BJ (cell line): ENCODE results near the gene PET100. TPM values are rescaled to one million over a fixed set of nuclear protein-coding genes. Genes with fewer than 3 reads are reported as not detected.

Source experiments
- CTCF ChIA-PET: fragments of 350-600 bp; formaldehyde crosslinking; extraction: SDS; loops from one replicate; lab custom pipeline; 2021; ENCODE audit warnings: antibody characterized with exemption, inconsistent platforms; lab: Yijun Ruan, JAX
- POLR2A ChIA-PET: fragments of 300-600 bp; sonication (Branson Sonifier 250); formaldehyde crosslinking; extraction: SDS; loops from one replicate; lab custom pipeline; 2021; ENCODE audit warnings: antibody characterized with exemption; lab: Charles Lee
- DNase-seq: peaks from one replicate; pipeline ENCODE4 v3.0.0-alpha.2; 2011; ENCODE audit warnings: low read depth
- H3K27me3 ChIP-seq: 2 replicates; pipeline ENCODE4 v1.6.0; 2011; ENCODE audit warnings: low read length; ENCODE audit not compliant: control insufficient read depth, insufficient read depth
- H3K36me3 ChIP-seq: 2 replicates; pipeline ENCODE4 v1.5.1; 2011; ENCODE audit warnings: low read length; ENCODE audit not compliant: control insufficient read depth, insufficient read depth
- H3K4me3 ChIP-seq: 2 replicates; pipeline ENCODE4 v1.5.1; 2011; ENCODE audit warnings: low read depth, mild to moderate bottlenecking, control low read depth, low read length
- polyA plus RNA-seq: library from polyadenylated mRNA; depleted of rRNA; stranded (reverse); fragments of >200 nt; gene quantifications from 2 replicates; pipeline ENCODE4 v1.2.3, GENCODE V29; 2011
- TF ChIP-seq, protein P1 (sequence below): IDR thresholded peaks from 2 replicates; pipeline ENCODE4 v1.5.1; 2011; ENCODE audit warnings: low read depth, mild to moderate bottlenecking, control low read depth, inconsistent platforms, low read length, moderate library complexity; ENCODE audit not compliant: insufficient read depth

PET100 gene
- polyA plus RNA-seq, 1 experiment: 8.9 TPM

DNA sequence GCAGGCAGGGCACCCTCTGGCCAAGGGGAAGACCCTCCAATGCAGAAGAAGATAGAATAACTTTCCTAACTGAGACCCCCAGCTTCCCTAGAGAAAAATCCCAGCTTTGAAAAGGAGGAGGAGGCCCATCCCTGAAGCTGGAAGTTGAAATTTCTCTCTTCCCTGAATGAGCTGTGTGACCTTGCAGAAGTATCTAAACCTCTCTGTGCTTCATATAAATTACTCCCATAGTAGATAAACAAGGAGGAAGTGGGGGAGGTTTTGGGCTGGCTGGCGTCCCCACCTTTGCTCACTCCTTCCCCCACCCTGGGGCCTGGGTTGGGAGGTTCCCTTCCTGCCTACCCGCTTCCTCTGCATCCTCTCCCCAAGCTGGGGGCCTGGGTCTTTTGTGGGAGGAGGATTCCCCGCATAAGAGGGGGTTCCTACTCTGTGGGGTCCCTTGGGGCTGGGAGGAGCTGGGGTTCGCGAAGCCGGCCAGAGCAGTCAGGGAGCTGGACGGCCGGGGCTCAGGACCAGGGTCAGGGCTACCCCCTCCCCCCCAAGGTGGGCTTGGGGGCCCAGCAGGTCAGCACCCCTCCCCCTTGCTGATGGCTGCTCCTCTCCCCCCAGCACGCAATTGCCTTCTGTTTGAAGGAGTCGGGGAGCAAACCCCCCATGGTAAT, 22.2 kb upstream of the PET100 start:
- DNase-seq: no peak
- POLR2A ChIA-PET: no interaction called here
- no peak overlapping the region for H3K4me3 ChIP-seq
- CTCF ChIA-PET: interaction anchor here (2.5 kb wide), 1 partner anchor 40 kb away, joined by 11 read pairs; no protein-coding TSS in a partner anchor
- TF ChIP-seq, protein P1, sequence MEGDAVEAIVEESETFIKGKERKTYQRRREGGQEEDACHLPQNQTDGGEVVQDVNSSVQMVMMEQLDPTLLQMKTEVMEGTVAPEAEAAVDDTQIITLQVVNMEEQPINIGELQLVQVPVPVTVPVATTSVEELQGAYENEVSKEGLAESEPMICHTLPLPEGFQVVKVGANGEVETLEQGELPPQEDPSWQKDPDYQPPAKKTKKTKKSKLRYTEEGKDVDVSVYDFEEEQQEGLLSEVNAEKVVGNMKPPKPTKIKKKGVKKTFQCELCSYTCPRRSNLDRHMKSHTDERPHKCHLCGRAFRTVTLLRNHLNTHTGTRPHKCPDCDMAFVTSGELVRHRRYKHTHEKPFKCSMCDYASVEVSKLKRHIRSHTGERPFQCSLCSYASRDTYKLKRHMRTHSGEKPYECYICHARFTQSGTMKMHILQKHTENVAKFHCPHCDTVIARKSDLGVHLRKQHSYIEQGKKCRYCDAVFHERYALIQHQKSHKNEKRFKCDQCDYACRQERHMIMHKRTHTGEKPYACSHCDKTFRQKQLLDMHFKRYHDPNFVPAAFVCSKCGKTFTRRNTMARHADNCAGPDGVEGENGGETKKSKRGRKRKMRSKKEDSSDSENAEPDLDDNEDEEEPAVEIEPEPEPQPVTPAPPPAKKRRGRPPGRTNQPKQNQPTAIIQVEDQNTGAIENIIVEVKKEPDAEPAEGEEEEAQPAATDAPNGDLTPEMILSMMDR: no peak
- H3K36me3 ChIP-seq: no peaks in the 10 kb centered on the region
- no peaks in the 10 kb centered on the region for H3K27me3 ChIP-seq

DNA sequence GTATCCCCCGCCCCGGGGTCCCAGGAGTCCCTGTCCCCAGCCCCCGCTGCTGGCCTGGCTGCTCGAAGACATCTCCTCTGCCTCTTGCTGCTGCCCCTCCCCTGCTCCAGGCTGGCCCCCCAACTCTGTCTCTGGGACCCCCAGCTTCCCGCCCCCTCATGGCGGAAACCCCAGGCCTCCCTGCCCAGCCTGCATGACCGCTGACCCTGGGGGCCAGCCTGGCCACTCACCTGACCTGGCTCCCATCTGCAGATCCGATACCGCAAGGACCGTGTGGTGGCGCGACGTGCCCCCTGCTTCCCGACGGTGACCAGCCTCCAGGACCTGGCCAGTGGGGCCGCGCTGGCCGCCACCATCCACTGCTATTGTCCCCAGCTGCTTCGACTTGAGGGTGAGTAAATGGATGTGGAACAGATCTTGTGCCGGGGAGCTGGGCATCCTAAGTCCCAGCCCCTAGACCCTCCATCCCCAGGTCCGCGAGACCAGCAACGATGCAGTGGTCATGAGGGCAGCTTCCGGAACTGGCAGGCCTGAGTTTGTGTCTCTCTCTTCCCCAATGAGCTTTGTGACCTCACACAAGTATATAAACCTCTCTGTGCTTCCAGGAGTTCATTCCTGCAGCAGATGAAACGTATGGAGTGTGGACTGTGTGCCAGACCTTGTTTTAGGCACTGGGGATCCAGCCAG, 21.6 kb upstream of the PET100 start:
- Histone ChIP-seq H3K36me3 (no peaks in the 10 kb centered on the region), H3K4me3 (no peak overlapping the region), H3K27me3 (no peaks in the 10 kb centered on the region)
- TF ChIP-seq, protein P1: no peak
- CTCF ChIA-PET: interaction anchor here (2.5 kb wide), 1 partner anchor 40 kb away, joined by 11 read pairs; no protein-coding TSS in a partner anchor
- no peak for DNase-seq
- POLR2A ChIA-PET: no interaction called here

DNA sequence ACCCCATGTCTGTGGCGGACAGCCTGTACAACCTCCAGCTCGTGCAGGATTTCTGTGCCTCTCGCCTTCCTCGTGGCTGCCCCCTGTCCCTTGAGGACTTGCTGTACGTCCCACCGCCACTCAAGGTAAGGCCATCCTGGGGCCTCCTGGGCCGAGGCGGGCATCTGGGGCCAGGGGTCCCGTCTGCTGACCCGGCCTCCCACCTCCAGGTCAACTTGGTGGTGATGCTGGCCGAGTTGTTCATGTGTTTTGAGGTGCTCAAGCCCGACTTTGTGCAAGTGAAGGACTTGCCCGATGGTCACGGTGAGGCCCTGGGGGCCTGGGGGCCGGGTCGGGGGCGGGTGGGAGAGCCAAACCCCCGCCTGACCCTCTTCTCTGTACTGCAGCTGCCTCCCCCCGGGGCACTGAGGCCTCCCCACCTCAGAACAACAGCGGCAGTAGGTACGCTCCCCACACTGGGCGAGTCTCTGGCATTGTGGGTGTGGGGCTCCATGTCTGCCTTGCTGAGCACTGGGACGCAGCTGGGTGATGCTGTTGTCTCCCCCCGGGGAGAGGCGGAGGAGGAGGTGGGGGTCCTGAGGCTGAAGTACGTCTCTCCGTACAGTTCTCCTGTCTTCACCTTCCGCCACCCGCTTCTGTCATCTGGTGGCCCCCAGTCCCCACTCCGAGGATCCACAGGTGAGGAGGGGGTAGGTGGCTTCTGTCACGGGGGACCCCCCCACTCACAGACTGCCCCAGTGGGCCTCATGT, 18.9 kb upstream of the PET100 start:
- ChIA-PET POLR2A (no interaction called here), CTCF (no interaction called here)
- DNase-seq: no peak
- Histone ChIP-seq H3K36me3 (no peaks in the 10 kb centered on the region), H3K4me3 (no peak overlapping the region), H3K27me3 (no peaks in the 10 kb centered on the region)
- TF ChIP-seq, protein P1: no peak

DNA sequence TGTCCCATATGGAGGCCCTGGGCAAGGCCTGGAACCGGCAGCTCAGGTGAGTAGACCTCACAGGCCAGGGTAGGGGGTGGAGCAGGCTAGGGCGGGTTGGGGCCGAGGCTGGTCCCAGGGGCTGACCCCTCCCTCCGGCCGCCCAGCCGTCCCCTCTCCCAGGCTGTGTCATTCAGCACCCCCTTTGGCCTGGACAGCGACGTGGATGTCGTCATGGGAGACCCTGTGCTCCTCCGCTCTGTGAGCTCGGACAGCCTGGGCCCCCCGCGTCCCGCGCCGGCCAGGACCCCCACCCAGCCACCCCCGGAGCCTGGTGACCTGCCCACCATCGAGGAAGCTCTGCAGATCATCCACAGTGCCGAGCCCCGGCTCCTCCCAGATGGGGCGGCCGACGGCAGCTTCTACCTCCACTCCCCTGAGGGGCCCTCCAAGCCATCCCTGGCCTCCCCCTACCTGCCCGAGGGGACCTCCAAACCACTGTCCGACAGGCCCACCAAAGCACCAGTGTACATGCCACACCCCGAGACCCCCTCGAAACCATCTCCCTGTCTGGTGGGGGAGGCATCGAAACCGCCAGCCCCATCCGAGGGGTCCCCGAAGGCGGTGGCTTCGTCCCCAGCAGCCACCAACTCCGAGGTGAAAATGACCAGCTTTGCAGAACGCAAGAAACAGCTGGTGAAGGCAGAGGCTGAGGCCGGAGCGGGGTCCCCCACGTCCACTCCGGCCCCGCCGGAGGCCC, 17.9 kb upstream of the PET100 start:
- H3K27me3 ChIP-seq: no peaks in the 10 kb centered on the region
- TF ChIP-seq, protein P1: no peak
- POLR2A ChIA-PET: no interaction called here
- H3K4me3 ChIP-seq: no peak overlapping the region
- DNase-seq: no peak
- CTCF ChIA-PET: interaction anchor here (0.6 kb wide), 1 partner anchor 13 kb away, joined by 3 read pairs; no protein-coding TSS in a partner anchor
- H3K36me3 ChIP-seq: no peaks in the 10 kb centered on the region
